Gastrocnemius medialis (tissue), 4 donors: ENCODE data around the gene ZBTB7C. TPM values are rescaled to one million over a fixed set of nuclear protein-coding genes. Genes with fewer than 3 reads are reported as not detected.

ENCODE experiments used
- ATAC-seq, 2 donors: fragments of 150-250 bp; one replicate each; pipeline ENCODE4 v1.9.1; 2016
- DNase-seq, 2 donors: peaks; one replicate each; pipeline ENCODE4 v3.0.0-alpha.2; 2019
- H3K27ac ChIP-seq, 4 donors: fragments of 200-600 bp; sonication (generic); 1 replicate in 1 of 4; 2 replicates in 3 of 4; pipeline ENCODE4 v1.5.1; 2016 to 2018; ENCODE audit warnings: mild to moderate bottlenecking in 2 of 4, moderate library complexity in 1 of 4
- H3K27me3 ChIP-seq, 3 donors: fragments of 200-600 bp; sonication (generic) in 2 of 3; 1 replicate in 1 of 3; 2 replicates in 2 of 3; pipeline versions ENCODE4 v1.5.1 to v1.6.0; 2016 to 2019; ENCODE audit warnings: mild to moderate bottlenecking in 1 of 3, moderate library complexity in 1 of 3
- H3K36me3 ChIP-seq, 2 donors: fragments of 200-600 bp; sonication (generic) in 1 of 2; one replicate each; pipeline ENCODE4 v1.5.1; 2017 to 2018
- H3K4me1 ChIP-seq, 2 donors: fragments of 200-600 bp; sonication (generic) in 1 of 2; one replicate each; pipeline ENCODE4 v1.5.1; 2016 to 2017; ENCODE audit warnings: mild to moderate bottlenecking in 2 of 2
- H3K4me3 ChIP-seq, 4 donors: fragments of 200-600 bp; sonication (generic) in 3 of 4; 1 replicate in 1 of 4; 2 replicates in 3 of 4; pipeline ENCODE4 v1.5.1; 2016 to 2019; ENCODE audit warnings: mild to moderate bottlenecking in 2 of 4
- H3K9me3 ChIP-seq, 3 donors: fragments of 200-600 bp; sonication (generic) in 2 of 3; 1 replicate in 1 of 3; 2 replicates in 2 of 3; pipeline ENCODE4 v1.5.1; 2016 to 2019
- CTCF ChIP-seq, 5 experiments: fragments of 450-650 bp in 3 of 5; fragments of 200-600 bp in 2 of 5; sonication (generic) in 2 of 5; IDR thresholded peaks in 4 of 5; conservative IDR thresholded peaks in 1 of 5; 1 replicate in 4 of 5; 2 replicates in 1 of 5; pipeline ENCODE4 v1.5.1; 2016 to 2019; ENCODE audit warnings: antibody characterized with exemption in 5 of 5, mild to moderate bottlenecking in 3 of 5, moderate library complexity in 3 of 5
- POLR2A ChIP-seq, 2 donors: fragments of 450-650 bp; IDR thresholded peaks; one replicate each; pipeline ENCODE4 v1.6.1; 2017; ENCODE audit warnings: antibody characterized with exemption in 2 of 2, mild to moderate bottlenecking in 2 of 2, moderate library complexity in 2 of 2
- in situ Hi-C, 4 donors: fragments of 200-750 bp; cut with MboI; loops; one replicate each; pipeline versions ENCODE4 v1.15.0 to v1.8.0; 2017; ENCODE audit warnings: low sequenced_read_pairs in 4 of 4
- intact Hi-C: fragments of 100-400 bp; cut with DNase I; formaldehyde crosslinking; loops from one replicate; pipeline ENCODE4 v1.15.1; 2023; ENCODE audit warnings: low total_unique reads
- total RNA-seq, 4 donors: library from RNA; depleted of rRNA; stranded (reverse); fragments of >200 nt; gene quantifications; one replicate each; pipeline versions ENCODE4 v1.1.0 to v1.2.3, GENCODE V29; 2016

The ZBTB7C gene
- total RNA-seq, 4 donors from 2014 or later = 0.53 to 12.3 (median 1.1) TPM

- H3K27ac ChIP-seq = no peak overlapping the region
- intact Hi-C loops (no loop called here), in situ Hi-C loops (no loop called here)
- H3K27me3 ChIP-seq = no peaks in the 10 kb centered on the region
- DNase-seq (no peak), ATAC-seq (no peak)
- no peaks in the 10 kb centered on the region for H3K36me3 ChIP-seq
- TF ChIP-seq POLR2A (IDR thresholded peaks at IDR 0.05) = no peak
- no peak for TF ChIP-seq CTCF (IDR thresholded peaks at IDR 0.05 in 4 of 5, conservative IDR thresholded peaks at IDR 0.05 in 1 of 5)
- no peaks in the 10 kb centered on the region for H3K4me1 ChIP-seq
- no peaks in the 10 kb centered on the region for H3K9me3 ChIP-seq
- no peak overlapping the region for H3K4me3 ChIP-seq
Measured at GRCh38 chr18:48043166-48043565, 366.0 kb downstream of the ZBTB7C start.

- ATAC-seq (no peak), DNase-seq (no peak)
- intact Hi-C loops = no loop called here
- no peaks in the 10 kb centered on the region for H3K4me1 ChIP-seq
- H3K4me3 ChIP-seq = no peak overlapping the region
- no peaks in the 10 kb centered on the region for H3K36me3 ChIP-seq
- in situ Hi-C loops = no loop called here
- TF ChIP-seq CTCF (IDR thresholded peaks at IDR 0.05 in 4 of 5, conservative IDR thresholded peaks at IDR 0.05 in 1 of 5) (no peak), POLR2A (IDR thresholded peaks at IDR 0.05) (no peak)
- H3K27ac ChIP-seq = no peak overlapping the region
- no peaks in the 10 kb centered on the region for H3K27me3 ChIP-seq
- no peaks in the 10 kb centered on the region for H3K9me3 ChIP-seq
Measured at GRCh38 chr18:48042431-48042830, 366.8 kb downstream of the ZBTB7C start.

GRCh38 chr18:48040457-48041110, 368.6 kb downstream of the ZBTB7C start:
- ATAC-seq (no peak), DNase-seq (no peak)
- H3K36me3 ChIP-seq = no peaks in the 10 kb centered on the region
- intact Hi-C loops (no loop called here), in situ Hi-C loops (no loop called here)
- no peaks in the 10 kb centered on the region for H3K4me1 ChIP-seq
- no peak overlapping the region for H3K4me3 ChIP-seq
- H3K9me3 ChIP-seq = no peaks in the 10 kb centered on the region
- no peaks in the 10 kb centered on the region for H3K27me3 ChIP-seq
- TF ChIP-seq CTCF (IDR thresholded peaks at IDR 0.05 in 4 of 5, conservative IDR thresholded peaks at IDR 0.05 in 1 of 5) = no peak
- TF ChIP-seq POLR2A (IDR thresholded peaks at IDR 0.05) = no peak
- H3K27ac ChIP-seq = no peak overlapping the region

- no peak overlapping the region for H3K4me3 ChIP-seq
- H3K27ac ChIP-seq = no peak overlapping the region
- TF ChIP-seq CTCF (IDR thresholded peaks at IDR 0.05 in 4 of 5, conservative IDR thresholded peaks at IDR 0.05 in 1 of 5) (no peak), POLR2A (IDR thresholded peaks at IDR 0.05) (no peak)
- intact Hi-C loops (no loop called here), in situ Hi-C loops (loop anchor here (10.0 kb wide), 2 partner anchors 305 to 405 kb away; no protein-coding TSS in a partner anchor)
- no peaks in the 10 kb centered on the region for H3K36me3 ChIP-seq
- DNase-seq = no peak
- no peaks in the 10 kb centered on the region for H3K27me3 ChIP-seq
- no peaks in the 10 kb centered on the region for H3K4me1 ChIP-seq
- H3K9me3 ChIP-seq = no peaks in the 10 kb centered on the region
- ATAC-seq = no peak
Measured at GRCh38 chr18:48039769-48040215, 369.4 kb downstream of the ZBTB7C start.

GRCh38 chr18:48038636-48039035, 370.5 kb downstream of the ZBTB7C start:
- H3K4me3 ChIP-seq = no peak overlapping the region
- H3K9me3 ChIP-seq = no peaks in the 10 kb centered on the region
- TF ChIP-seq POLR2A (IDR thresholded peaks at IDR 0.05) = no peak
- no peak for TF ChIP-seq CTCF (IDR thresholded peaks at IDR 0.05 in 4 of 5, conservative IDR thresholded peaks at IDR 0.05 in 1 of 5)
- intact Hi-C loops (no loop called here), in situ Hi-C loops (loop anchor here (10.0 kb wide), 2 partner anchors 306 to 406 kb away; no protein-coding TSS in a partner anchor)
- ATAC-seq (no peak), DNase-seq (no peak)
- H3K4me1 ChIP-seq = no peaks in the 10 kb centered on the region
- H3K27ac ChIP-seq = no peak overlapping the region
- no peaks in the 10 kb centered on the region for H3K36me3 ChIP-seq
- H3K27me3 ChIP-seq = no peaks in the 10 kb centered on the region
